HepG2 (cell line): ENCODE data around the gene SNAP23. TPM values are rescaled to one million over a fixed set of nuclear protein-coding genes. Genes with fewer than 3 reads are reported as not detected.
A peak's percentile ranks its signal among the peaks of the same experiment; 100 is the strongest.

Source experiments
- ARID3A ChIP-seq: IDR thresholded peaks from 2 replicates; pipeline ENCODE4 v1.6.1; 2012; ENCODE audit warnings: low read depth, low read length, improper control_type of control experiment
- BCL3 ChIP-seq: sonication (generic); formaldehyde crosslinking; IDR thresholded peaks from 2 replicates; pipeline ENCODE4 v1.5.1; 2020; ENCODE audit warnings: mild to moderate bottlenecking, missing genetic modification reagents, moderate library complexity
- GPN1 ChIP-seq: sonication (generic); formaldehyde crosslinking; IDR thresholded peaks from 2 replicates; pipeline ENCODE4 v1.5.1; 2020; ENCODE audit warnings: missing genetic modification reagents, borderline replicate concordance
- HMGXB4 ChIP-seq, 2 experiments: sonication (generic) in 1 of 2; formaldehyde crosslinking in 1 of 2; IDR thresholded peaks; 2 replicates each; pipeline versions ENCODE4 v1.4.0 to v1.6.1; 2018 to 2020; ENCODE audit warnings: missing genetic modification reagents in 2 of 2, borderline replicate concordance in 1 of 2, low read depth in 1 of 2, mild to moderate bottlenecking in 1 of 2, missing biosample characterization in 1 of 2
- IRF2 ChIP-seq: IDR thresholded peaks from 2 replicates; pipeline ENCODE4 v1.6.1; 2018; ENCODE audit warnings: missing genetic modification reagents, missing compliant biosample characterization
- KDM1A ChIP-seq: IDR thresholded peaks from 2 replicates; pipeline ENCODE4 v1.6.1; 2016; ENCODE audit warnings: missing compliant biosample characterization
- KDM2A ChIP-seq: sonication (generic); formaldehyde crosslinking; IDR thresholded peaks from 2 replicates; pipeline ENCODE4 v1.4.0; 2020; ENCODE audit warnings: low read depth, missing genetic modification reagents, borderline replicate concordance
- KDM5B ChIP-seq: sonication (generic); formaldehyde crosslinking; IDR thresholded peaks from 2 replicates; pipeline ENCODE4 v1.4.0; 2020; ENCODE audit warnings: missing genetic modification reagents, mild to moderate bottlenecking, borderline replicate concordance
- KDM6A ChIP-seq: IDR thresholded peaks from 2 replicates; pipeline ENCODE4 v1.6.1; 2016; ENCODE audit warnings: low read depth
- NCOR1 ChIP-seq: fragments of 200-600 bp; sonication (generic); IDR thresholded peaks from 2 replicates; pipeline ENCODE4 v1.7.0; 2017; ENCODE audit warnings: antibody characterized with exemption, low read length, borderline replicate concordance
- POLR2G ChIP-seq: fragments of 200-400 bp; formaldehyde crosslinking; IDR thresholded peaks from 2 replicates; pipeline ENCODE4 v1.6.1; 2018; ENCODE audit warnings: mild to moderate bottlenecking, low read depth, low read length, moderate library complexity
- RARA ChIP-seq: IDR thresholded peaks from 2 replicates; pipeline ENCODE4 v1.6.1; 2016; ENCODE audit warnings: missing genetic modification reagents, missing compliant biosample characterization
- SAP130 ChIP-seq: IDR thresholded peaks from 2 replicates; pipeline ENCODE4 v1.6.1; 2016; ENCODE audit warnings: low read depth
- ZBTB25 ChIP-seq: IDR thresholded peaks from 2 replicates; pipeline ENCODE4 v1.6.1; 2018; ENCODE audit warnings: missing genetic modification reagents
- ZBTB42 ChIP-seq: sonication (generic); formaldehyde crosslinking; IDR thresholded peaks from 2 replicates; pipeline ENCODE4 v1.5.0; 2020; ENCODE audit warnings: mild to moderate bottlenecking, missing genetic modification reagents
- ZFY ChIP-seq: sonication (generic); formaldehyde crosslinking; IDR thresholded peaks from 2 replicates; pipeline ENCODE4 v1.4.0; 2020; ENCODE audit warnings: missing genetic modification reagents
- ZGPAT ChIP-seq: IDR thresholded peaks from 2 replicates; pipeline ENCODE4 v1.6.1; 2016; ENCODE audit warnings: mild to moderate bottlenecking
- ZNF160 ChIP-seq: sonication (generic); formaldehyde crosslinking; IDR thresholded peaks from 2 replicates; pipeline ENCODE4 v1.8.0; 2022; ENCODE audit warnings: mild to moderate bottlenecking, inconsistent platforms, missing genetic modification reagents
- ZNF232 ChIP-seq: sonication (generic); formaldehyde crosslinking; IDR thresholded peaks from 2 replicates; pipeline ENCODE4 v1.4.0; 2020; ENCODE audit warnings: missing genetic modification reagents, borderline replicate concordance
- ZNF546 ChIP-seq: sonication (generic); formaldehyde crosslinking; conservative IDR thresholded peaks from 2 replicates; pipeline ENCODE4 v1.8.1; 2023; ENCODE audit warnings: mild to moderate bottlenecking, missing genetic modification reagents
- ZNF558 ChIP-seq: sonication (generic); formaldehyde crosslinking; IDR thresholded peaks from 2 replicates; pipeline ENCODE4 v1.9.0; 2022; ENCODE audit warnings: mild to moderate bottlenecking, missing genetic modification reagents, borderline replicate concordance
- ZNF562 ChIP-seq: sonication (generic); formaldehyde crosslinking; IDR thresholded peaks from 2 replicates; pipeline ENCODE4 v1.8.0; 2022; ENCODE audit warnings: missing genetic modification reagents, borderline replicate concordance
- ZNF780A ChIP-seq: sonication (generic); formaldehyde crosslinking; IDR thresholded peaks from 2 replicates; pipeline ENCODE4 v1.8.0; 2022; ENCODE audit warnings: mild to moderate bottlenecking, missing genetic modification reagents, moderate library complexity
- ZNF788 ChIP-seq: sonication (generic); formaldehyde crosslinking; IDR thresholded peaks from 2 replicates; pipeline ENCODE4 v1.5.0; 2020; ENCODE audit warnings: mild to moderate bottlenecking, missing genetic modification reagents, borderline replicate concordance
- polyA plus RNA-seq, 8 experiments: library from polyadenylated mRNA; depleted of rRNA in 3 of 8; stranded (reverse) in 7 of 8; unstranded in 1 of 8; fragments of >200 nt; fragmentation: Illumina TruSeq in 4 of 8; extraction: Trizol in 4 of 8; gene quantifications; 2 replicates each; pipeline versions ENCODE4 v1.2.1 to v1.2.3, GENCODE V29; 2011 to 2016; ENCODE audit warnings: low read depth in 4 of 8, missing spikeins in 1 of 8, mixed read lengths in 1 of 8; ENCODE audit not compliant: insufficient read depth in 1 of 8
- total RNA-seq, 5 experiments: library from RNA; depleted of rRNA; stranded (reverse); fragments of >200 nt; fragmentation: Illumina TruSeq; extraction: Trizol; gene quantifications; 2 replicates each; pipeline ENCODE4 v1.2.3, GENCODE V29; 2016; ENCODE audit warnings: low read depth in 1 of 5

The SNAP23 gene
- total and polyA plus RNA-seq, 2 of the 13 experiments (the other 11 are each of a cell fraction or from before 2014, with no cell fraction given) = 37.0 to 101 TPM

- TF ChIP-seq GPN1 (CRISPR knock-in tag) (no peak), HMGXB4 (CRISPR knock-in tag; IDR thresholded peaks at IDR 0.05; ENCODE audit: borderline replicate concordance in 1 of 2, low read depth in 1 of 2) (peak in 1 of 2 experiments; percentile 45; a peak in 2 of 4 replicates), ARID3A (no peak), POLR2G (no peak), BCL3 (CRISPR knock-in tag) (peak; percentile 64; the same call in 1 of the 2 replicates), ZNF160 (CRISPR knock-in tag) (no peak), ZNF788 (CRISPR knock-in tag) (peak; percentile 70; the same call in 1 of the 2 replicates), ZFY (CRISPR knock-in tag) (0 out of 2 replicates have a peak, but pooled peaks have one; percentile 22), KDM6A (CRISPR knock-in tag) (no peak), ZNF546 (CRISPR knock-in tag) (no peak), RARA (CRISPR knock-in tag) (no peak), ZNF232 (no peak), IRF2 (no peak), SAP130 (CRISPR knock-in tag) (peak; percentile 50; the same call in 1 of the 2 replicates), ZNF780A (CRISPR knock-in tag) (no peak), ZBTB42 (CRISPR knock-in tag) (no peak), KDM1A (CRISPR knock-in tag) (no peak), KDM5B (CRISPR knock-in tag) (peak; percentile 25; the same call in 1 of the 2 replicates), NCOR1 (no peak), ZBTB25 (no peak), ZNF562 (CRISPR knock-in tag) (no peak), ZNF558 (no peak), ZGPAT (CRISPR knock-in tag) (peak; percentile 34; the same call in 1 of the 2 replicates), KDM2A (CRISPR knock-in tag) (no peak; the same call in 1 of the 2 replicates)
These were observed 85.9 kb downstream of the SNAP23 start (continued) for GRCh38 chr15:42581272-42581730.
